ENCODE measurements around the gene FBXL4. TPM values are rescaled to one million over a fixed set of nuclear protein-coding genes. Genes with fewer than 3 reads are reported as not detected.

The FBXL4 gene
- total and polyA plus RNA-seq, 10 of the 15 experiments (the other 5 are each of a cell fraction or from before 2014, with no cell fraction given) = 2.9 to 16.9 (median 7.2) TPM

DNA sequence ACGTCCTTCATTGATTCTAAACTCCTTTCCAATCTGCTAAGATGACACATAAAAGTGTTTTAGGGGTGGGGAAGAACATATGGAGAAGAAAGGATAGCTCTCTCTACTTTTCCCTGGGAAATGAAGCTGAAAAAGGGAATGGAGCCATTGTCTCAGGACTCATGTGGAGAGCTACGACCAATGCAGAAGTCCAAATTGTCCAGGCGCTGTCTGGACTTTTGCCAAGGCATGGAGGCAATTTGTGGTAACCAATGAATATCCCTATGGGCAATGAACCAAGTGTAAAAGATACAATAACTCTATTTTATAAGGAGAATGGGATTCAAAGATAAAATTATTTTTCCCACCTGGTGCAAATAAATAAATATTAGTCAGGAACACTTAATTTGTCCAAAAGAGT is 16.1 kb downstream of the FBXL4 start:
- no peak for ATAC-seq
- intact Hi-C loops (cut with micrococcal nuclease; ENCODE audit: unreplicated experiment) = no loop called here
- TF ChIP-seq CBFB (IDR thresholded peaks at IDR 0.05; ENCODE audit: low read depth) = no peak
- no peak for TF ChIP-seq ATF3 (IDR thresholded peaks at IDR 0.05; ENCODE audit: borderline replicate concordance, extremely low read depth, low read depth, low read length)
- TF ChIP-seq E4F1 (IDR thresholded peaks at IDR 0.05; ENCODE audit: borderline replicate concordance, partially characterized antibody) = no peak
- no peak for TF ChIP-seq YY1 (IDR thresholded peaks at IDR 0.05; ENCODE audit: low read depth, low read length)
- TF ChIP-seq ZBTB11 (CRISPR knock-in tag; IDR thresholded peaks at IDR 0.05) = no peak
- TF ChIP-seq, protein P1, sequence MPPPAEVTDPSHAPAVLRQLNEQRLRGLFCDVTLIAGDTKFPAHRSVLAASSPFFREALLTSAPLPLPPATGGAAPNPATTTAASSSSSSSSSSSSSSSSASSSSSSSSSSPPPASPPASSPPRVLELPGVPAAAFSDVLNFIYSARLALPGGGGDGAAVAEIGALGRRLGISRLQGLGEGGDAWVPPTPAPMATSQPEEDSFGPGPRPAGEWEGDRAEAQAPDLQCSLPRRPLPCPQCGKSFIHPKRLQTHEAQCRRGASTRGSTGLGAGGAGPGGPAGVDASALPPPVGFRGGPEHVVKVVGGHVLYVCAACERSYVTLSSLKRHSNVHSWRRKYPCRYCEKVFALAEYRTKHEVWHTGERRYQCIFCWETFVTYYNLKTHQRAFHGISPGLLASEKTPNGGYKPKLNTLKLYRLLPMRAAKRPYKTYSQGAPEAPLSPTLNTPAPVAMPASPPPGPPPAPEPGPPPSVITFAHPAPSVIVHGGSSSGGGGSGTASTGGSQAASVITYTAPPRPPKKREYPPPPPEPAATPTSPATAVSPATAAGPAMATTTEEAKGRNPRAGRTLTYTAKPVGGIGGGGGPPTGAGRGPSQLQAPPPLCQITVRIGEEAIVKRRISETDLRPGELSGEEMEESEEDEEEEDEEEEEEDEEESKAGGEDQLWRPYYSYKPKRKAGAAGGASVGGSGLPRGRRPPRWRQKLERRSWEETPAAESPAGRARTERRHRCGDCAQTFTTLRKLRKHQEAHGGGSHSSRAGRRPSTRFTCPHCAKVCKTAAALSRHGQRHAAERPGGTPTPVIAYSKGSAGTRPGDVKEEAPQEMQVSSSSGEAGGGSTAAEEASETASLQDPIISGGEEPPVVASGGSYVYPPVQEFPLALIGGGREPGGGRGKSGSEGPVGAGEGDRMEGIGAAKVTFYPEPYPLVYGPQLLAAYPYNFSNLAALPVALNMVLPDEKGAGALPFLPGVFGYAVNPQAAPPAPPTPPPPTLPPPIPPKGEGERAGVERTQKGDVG (CRISPR knock-in tag; IDR thresholded peaks at IDR 0.05) = no peak
- TF ChIP-seq, protein P2, sequence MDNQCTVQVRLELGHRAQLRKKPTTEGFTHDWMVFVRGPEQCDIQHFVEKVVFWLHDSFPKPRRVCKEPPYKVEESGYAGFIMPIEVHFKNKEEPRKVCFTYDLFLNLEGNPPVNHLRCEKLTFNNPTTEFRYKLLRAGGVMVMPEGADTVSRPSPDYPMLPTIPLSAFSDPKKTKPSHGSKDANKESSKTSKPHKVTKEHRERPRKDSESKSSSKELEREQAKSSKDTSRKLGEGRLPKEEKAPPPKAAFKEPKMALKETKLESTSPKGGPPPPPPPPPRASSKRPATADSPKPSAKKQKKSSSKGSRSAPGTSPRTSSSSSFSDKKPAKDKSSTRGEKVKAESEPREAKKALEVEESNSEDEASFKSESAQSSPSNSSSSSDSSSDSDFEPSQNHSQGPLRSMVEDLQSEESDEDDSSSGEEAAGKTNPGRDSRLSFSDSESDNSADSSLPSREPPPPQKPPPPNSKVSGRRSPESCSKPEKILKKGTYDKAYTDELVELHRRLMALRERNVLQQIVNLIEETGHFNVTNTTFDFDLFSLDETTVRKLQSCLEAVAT (IDR thresholded peaks at IDR 0.05) = no peak
- TF ChIP-seq SP1 (IDR thresholded peaks at IDR 0.05; ENCODE audit: low read depth, low read length) = no peak
- Histone ChIP-seq H3K9me3 (replicated peaks; ENCODE audit: control insufficient read depth, insufficient read depth, low read length) (no peaks in the 10 kb centered on the region), H3K36me3 (ENCODE audit: control insufficient read depth in 2 of 2, insufficient read depth in 2 of 2, low read length in 1 of 2) (peaks cover 0 to under 1% of the 10 kb centered on the region in 2 experiments; a peak in 2 of 4 replicates), H2AFZ (ENCODE audit: control insufficient read depth, low read depth, low read length) (no peak overlapping the region), H3K27me3 (replicated peaks in 1 of 2; ENCODE audit: control insufficient read depth in 2 of 2, insufficient read depth in 2 of 2, low read length in 1 of 2) (no peaks in the 10 kb centered on the region), H3K4me2 (ENCODE audit: control insufficient read depth, insufficient read depth) (no peak overlapping the region), H3K79me2 (ENCODE audit: control insufficient read depth, insufficient read depth, low read length) (no peaks in the 10 kb centered on the region; the same call in none of the 2 replicates), H3K9ac (ENCODE audit: control insufficient read depth, insufficient read depth, low read length) (no peak overlapping the region), H3K4me3 (no peak overlapping the region), H3K4me1 (ENCODE audit: control insufficient read depth, insufficient read depth, low read length) (no peaks in the 10 kb centered on the region), H3K27ac (ENCODE audit: control insufficient read depth, insufficient read depth) (no peak overlapping the region), H4K20me1 (ENCODE audit: control insufficient read depth, insufficient read depth) (no peaks in the 10 kb centered on the region)
- no peak for DNase-seq (ENCODE audit: low read depth, low spot score)
- 97% methylated on average over 3 of the region's 3 CpGs for WGBS (ENCODE audit: insufficient coverage, insufficient replicate concordance, low lambda C conversion rate, missing lambda C conversion rate)
- in situ Hi-C loops (cut with MboI) = no loop called here
- ChIA-PET CTCF (interaction anchor here (1.1 kb wide), 1 partner anchor 10 kb away, joined by 3 read pairs; no protein-coding TSS in a partner anchor), POLR2A (no interaction called here), SMC1A (ENCODE audit: uncharacterized antibody, unreplicated experiment) (interaction anchor here (1.0 to 1.5 kb wide), 2 partner anchors 10 to 102 kb away, joined by 4 to 5 read pairs; no protein-coding TSS in a partner anchor), RAD21 (ENCODE audit: unreplicated experiment) (interaction anchor here (1.6 kb wide), 1 partner anchor 11 kb away, joined by 4 read pairs; no protein-coding TSS in a partner anchor)
- FAIRE-seq = no peak
- BruUV-seq (replicated peaks) = no TSS peak
